HTERT RPE-1 (cell line): ENCODE data around the gene CAD.
"Not testable (repeated sequence)": the region's sequence is repeated elsewhere in the genome, so short reads cannot be mapped to it uniquely, and the experiment has no call there.

Experiments
- in situ Hi-C: fragments of 300-500 bp; cut with MboI; formaldehyde crosslinking; loops from 4 replicates; pipeline ENCODE4 v1.14.3; 2020; ENCODE audit warnings: low sequenced_read_pairs

Gene CAD

GRCh38 chr2:27217173-27218121 is at the start of gene CAD:
TSS of gene CAD (plus strand) at chr2:27217369. CDS start at chr2:27217552, 183 bp downstream.
- in situ Hi-C loops, result no loop called here

DNA sequence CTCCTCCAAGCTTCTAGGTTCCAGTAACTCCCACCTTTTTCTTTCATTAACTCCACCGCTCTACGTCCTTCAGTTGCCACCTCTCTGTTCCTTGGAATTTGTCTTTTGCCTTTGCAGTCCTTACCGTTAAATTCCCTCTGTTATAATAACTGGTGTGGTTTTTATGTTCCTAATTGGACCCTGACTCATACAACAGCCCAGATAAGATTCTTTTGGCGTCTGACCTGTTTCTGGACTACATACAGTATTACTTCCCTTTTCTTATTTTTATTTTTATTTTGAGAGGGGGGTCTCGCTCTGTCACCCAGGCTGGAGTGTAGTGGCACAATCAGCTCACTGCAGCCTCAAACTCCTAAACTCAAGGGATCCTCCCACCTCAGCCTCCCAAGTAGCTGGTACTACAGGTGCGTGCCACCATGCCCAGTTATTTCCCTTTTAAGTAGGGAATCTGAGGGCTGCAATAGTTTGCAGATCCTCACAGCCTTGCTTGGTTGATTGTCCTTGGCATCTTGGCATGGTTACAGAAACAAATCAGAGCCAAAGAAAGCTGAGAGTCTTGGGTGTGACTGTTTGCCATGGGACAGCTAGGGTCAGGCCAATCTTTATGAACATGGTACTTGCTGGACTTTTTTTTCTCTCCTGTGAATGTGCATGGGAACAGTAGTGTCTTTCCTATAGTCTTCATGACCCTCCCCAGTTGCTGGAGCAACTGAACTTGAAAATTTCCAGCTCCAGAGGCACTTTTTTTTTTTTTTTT is 46.4 kb upstream of the CAD start:
- in situ Hi-C loops, result no loop called here

DNA sequence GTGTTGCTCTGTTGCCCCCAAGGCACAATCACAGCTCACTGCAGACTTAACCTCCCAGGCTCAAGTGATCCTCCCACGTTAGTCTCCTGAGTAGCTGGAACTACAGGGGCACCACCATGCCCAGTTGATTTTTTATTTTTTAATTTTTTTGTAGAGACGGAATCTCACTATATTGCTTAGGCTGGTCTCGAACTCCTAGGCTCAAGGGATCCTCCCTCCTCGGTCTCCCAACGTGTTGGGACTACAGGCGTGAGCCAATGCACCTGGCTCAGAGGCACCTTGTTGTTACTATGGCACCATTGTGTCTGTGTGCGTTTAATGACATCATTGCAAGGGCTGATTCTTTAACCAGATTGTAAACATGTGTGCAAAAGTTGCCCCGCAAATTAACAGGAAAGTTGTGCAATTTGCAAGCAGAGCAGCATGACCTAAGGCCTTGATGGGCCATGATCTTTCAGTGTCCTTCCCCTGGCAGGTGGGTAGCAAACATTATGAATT is 45.8 kb upstream of the CAD start:
- in situ Hi-C loops, result no loop called here

DNA sequence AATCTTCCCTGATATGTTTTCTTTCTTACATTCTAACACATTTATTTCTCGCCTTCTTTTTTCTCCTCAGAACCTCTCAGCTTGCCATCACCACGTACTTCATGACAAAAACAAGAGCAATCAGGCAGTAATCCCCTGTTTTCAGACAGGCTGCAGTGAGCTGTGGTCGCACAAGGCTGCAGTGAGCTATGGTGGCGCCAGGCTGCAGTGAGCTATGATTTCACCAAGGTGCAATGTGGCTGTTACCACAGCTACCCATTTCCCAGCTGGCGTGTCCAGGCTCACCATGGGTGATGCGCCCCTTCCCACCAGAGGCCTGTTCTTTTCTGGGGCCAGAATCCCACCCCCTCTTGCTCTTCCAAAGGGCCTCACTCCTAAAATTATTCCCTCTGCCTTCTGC is 42.5 kb upstream of the CAD start:
- in situ Hi-C loops, result no loop called here

- in situ Hi-C loops, result no loop called here
These were observed 41.8 kb upstream of the CAD start for GRCh38 chr2:27175330-27175729.

DNA sequence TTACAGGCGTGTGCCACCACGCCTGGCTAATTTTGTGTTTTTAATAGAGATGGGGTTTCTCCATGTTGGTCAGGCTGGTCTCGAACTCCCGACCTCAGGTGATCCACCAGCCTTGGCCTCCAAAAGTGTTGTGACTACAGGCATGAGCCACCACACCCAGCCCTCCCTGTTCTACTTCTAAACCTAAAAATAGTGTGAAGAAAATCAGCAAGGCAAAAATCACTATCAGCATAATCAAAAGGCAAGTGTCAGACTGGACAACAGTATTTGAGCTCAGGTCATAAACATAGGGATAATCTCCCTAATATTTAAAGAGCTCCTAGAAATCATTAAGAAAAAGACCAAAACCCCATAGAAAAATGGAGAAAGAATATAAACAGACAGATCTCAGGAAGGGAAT is 41.4 kb upstream of the CAD start:
- in situ Hi-C loops, result not testable (repeated sequence)

DNA sequence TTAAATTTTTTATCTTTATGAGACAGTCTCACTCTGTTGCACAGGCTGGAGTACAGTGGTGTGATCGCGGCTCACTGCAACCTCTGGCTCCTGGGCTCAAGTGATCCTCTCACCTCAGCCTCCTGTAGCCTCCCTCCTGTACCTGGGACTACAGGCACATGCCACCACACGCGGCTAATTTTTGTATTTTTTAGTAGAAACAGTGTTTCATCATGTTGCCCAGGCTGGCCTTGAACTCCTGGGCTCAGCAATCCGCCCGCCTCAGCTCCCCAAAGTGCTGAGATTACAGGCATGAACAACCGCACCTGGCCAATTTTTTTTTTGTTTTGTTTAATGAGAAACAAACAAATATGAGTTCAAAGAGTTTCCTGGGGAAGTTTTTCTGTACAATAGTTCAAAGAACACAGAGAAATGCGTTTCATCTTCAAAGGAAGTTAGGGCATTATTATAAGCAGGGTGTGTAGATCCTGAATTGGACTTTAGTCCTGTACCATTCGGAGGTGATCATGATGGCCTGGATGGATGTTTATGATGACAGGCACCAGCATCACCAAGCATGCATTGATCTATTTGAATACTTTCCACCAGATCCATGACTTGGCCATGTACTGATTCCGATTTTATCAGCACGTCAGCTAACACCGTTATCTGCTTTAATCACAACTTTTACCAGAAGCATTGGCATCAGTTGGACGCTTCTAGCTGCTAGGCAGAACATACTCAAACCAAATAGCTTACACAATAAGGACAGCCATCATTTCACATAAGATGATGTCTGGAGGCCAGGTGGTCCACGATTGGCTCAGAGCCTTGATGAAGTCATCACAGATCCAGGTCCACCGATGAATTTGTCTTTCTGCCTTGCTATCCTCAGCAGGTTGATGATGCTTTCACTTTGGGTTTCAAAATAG is 39.5 kb upstream of the CAD start:
- in situ Hi-C loops, result no loop called here

DNA sequence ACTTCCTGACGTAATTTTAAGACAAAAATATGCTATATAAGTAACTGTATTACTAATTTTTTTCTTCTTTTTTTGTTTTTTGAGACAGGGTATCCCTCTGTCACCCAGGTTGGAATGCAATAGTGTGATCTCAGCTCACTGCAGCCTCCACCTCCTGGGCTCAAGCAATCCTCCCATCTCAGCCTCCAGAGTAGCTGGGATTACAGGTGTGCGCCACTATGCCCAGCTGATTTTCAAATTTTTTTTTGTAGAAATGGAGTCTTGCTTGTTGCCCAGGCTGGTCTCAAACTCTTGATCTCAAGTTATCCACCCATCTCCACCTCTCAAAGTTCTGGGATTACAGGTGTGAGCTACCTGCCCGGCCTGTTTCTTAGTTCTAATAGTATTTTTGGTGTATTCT is 38.7 kb upstream of the CAD start:
- in situ Hi-C loops, result no loop called here

GRCh38 chr2:27179344-27180000 is 37.7 kb upstream of the CAD start:
- in situ Hi-C loops, result no loop called here

DNA sequence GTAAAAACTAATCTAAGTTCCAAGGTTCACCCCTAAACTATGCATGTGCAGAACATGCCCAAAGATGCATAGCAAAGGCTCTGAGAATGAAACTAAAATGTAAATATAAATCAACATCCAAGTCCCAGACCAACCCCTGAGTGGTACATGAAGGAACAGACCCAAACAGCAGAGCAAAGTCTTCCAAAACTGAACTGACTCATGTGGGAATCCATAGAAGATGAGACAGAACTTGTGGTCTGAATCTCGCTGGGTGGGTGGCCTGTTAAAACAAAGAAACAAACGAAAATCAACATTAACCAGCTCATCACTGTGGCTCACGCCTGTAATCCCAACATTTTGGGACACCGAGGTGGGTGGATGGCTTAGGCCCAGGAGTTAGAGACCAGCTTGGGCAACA is 34.8 kb upstream of the CAD start:
- in situ Hi-C loops, result no loop called here

DNA sequence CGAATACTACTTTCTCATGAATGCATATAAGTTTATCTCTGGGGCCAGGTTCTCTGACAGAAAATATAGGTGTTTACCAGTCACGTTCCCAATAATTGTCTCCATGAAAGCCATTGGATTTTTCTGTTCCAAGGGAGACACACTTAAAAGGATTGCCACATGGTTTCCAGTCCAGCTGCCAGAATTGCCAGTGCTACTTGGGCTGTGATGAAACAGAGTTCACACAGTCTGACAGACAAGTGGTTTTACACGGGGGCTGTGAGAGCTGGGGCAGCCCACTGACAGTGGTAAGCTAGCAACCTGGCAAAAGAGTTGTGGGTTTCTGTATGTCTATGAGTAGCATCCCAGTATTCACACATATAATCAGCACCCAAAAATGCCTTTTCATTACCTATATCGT is 33.1 kb upstream of the CAD start:
- in situ Hi-C loops, result no loop called here

GRCh38 chr2:27185331-27186026 is 31.7 kb upstream of the CAD start:
- in situ Hi-C loops, result no loop called here

GRCh38 chr2:27186613-27187345 is 30.4 kb upstream of the CAD start:
- in situ Hi-C loops, result no loop called here

DNA sequence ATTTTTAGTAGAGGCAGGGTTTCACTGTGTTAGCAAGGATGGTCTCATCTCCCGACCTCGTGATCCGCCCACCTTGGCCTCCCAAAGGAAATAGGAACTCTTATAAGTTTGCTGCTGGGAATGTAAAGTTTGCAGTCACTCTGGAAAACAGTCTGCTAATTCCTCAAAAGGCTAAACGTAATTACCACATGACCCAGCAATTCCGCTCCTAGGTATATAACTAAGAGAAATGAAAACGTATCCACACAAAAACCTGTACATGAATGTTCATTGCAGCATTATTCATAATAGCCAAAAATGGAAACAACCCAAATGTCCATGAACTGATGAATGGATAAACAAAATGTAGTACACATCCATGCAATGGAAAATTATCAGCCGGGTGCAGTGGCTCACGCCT is 27.2 kb upstream of the CAD start:
- in situ Hi-C loops, result no loop called here

- in situ Hi-C loops, result no loop called here
These were observed 25.9 kb upstream of the CAD start for GRCh38 chr2:27191070-27191829.

DNA sequence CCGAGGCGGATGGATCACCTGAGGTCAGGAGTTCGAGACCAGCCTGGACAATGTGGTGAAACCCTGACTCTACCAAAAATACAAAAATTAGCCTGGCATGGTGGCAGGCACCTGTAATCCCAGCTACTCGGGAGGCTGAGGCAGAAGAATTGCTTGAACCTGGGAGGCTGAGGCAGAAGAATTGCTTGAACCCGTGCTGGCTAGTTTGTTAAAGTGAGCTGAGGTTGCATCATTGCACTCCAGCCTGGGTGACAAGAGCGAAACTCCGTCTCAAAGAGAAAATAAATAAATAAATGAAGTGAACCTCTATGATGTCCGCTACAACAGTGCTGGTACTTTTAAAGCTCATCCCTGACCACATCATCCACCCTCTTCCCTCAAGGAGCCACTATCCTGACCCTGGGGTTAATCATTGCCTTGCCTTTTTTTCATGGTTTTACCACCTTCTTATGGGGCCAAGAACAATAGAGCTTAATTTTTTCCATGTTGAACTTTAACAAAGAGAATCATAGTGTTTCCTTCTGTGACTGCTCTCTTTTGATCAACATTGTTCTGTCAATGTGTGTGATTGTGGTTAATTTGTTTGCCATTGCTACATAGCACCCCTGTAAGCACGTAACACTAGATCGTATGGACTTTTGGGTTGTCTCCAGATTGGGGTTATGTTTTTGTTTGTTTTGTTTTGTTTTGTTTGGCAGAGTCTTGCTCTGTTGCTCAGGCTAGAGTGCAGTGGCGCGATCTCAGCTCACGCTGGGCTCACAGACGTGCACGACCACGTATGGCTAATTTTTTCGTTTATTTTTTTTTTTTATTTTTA is 22.4 kb upstream of the CAD start:
- in situ Hi-C loops, result no loop called here

DNA sequence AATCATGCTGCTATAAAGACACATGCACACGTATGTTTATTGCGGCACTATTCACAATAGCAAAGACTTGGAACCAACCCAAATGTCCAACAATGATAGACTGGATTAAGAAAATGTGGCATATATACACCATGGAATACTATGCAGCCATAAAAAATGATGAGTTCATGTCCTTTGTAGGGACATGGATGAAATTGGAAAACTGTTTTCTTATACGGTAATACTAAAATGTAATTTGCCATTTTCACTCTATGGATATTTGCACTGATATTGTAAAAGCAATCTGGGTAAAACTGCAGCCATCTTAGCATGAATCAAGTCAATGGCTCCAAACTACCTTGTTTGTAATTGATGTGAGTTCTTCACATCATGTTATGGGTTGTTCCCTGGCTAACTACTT is 21.4 kb upstream of the CAD start:
- in situ Hi-C loops, result not testable (repeated sequence)
